ENCODE results near the gene BSND.

The BSND gene

GRCh38 chr1:54975356-54976108, 23.2 kb upstream of the BSND start:
- no peak for TF ChIP-seq CTCF (IDR thresholded peaks at IDR 0.05)
- H3K27ac ChIP-seq, result no peak overlapping the region
- H3K4me3 ChIP-seq, result no peak overlapping the region
- peak; percentile 24 for DNase-seq (ENCODE audit: low spot score)

DNA sequence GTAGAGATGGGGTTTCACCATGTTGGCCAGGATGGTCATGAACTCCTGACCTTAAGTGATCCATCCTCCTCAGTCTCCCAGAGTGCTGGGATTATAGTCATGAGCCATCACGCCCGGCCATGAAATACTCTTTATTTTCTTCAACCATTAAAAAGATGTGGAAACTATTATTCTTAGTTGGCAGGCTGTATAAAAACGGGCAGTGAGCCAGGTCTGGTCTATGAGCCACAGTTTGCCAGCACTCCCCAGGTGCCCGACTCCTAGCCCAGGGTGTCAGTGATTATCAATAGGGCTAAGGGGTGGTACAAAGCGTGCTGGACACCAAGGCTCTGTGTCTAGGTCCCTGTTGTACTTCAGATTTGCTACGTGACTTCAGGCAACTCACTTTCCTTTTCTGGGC, 22.0 kb upstream of the BSND start:
- no peak for TF ChIP-seq CTCF (IDR thresholded peaks at IDR 0.05)
- H3K27ac ChIP-seq, result no peak overlapping the region
- no peak for DNase-seq (ENCODE audit: low spot score)

DNA sequence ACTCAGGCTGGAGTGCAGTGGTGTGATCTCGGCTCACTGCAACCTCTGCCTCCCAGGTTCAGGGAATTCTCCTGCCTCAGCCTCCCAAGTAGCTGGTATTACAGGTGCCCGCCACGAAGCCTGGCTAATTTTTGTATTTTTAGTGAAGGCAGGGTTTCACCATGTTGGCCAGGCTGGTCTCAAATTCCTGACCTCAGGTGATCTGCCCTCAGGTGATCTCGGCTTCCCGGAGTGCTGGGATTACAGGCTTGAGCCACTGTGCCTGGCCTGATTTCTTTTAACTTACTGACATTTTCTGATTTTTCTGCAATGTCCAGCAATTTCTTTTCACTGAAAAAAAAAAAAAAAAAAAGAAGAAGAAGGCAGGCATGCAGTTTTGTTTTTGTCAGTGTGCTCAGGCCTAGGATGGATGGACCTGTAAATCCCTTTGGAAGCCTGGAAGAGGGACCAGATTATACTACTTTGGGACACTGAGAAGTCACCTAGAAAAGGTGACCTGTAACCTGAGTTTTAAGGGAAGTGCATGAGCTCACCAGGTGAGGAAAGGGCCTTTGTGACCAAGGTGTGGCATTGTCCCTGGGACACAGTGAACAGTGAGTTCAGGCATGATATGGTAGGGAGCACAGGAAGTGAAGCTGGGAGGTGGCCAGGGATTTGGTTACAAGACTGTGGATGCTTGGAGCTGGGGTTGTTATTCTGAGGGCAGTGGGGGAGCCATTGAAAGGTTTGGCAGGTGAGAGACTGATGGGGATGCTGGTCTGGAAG, 21.0 kb upstream of the BSND start:
- Histone ChIP-seq H3K4me3 (no peak overlapping the region), H3K27ac (no peak overlapping the region)

More for the DNA sequence above, 22.0 kb upstream of the BSND start:
- H3K4me3 ChIP-seq, result no peak overlapping the region

GRCh38 chr1:54978528-54979326, 20.0 kb upstream of the BSND start:
- H3K27ac ChIP-seq, result no peak overlapping the region
- no peak overlapping the region for H3K4me3 ChIP-seq
- peak; percentile 68 for DNase-seq (ENCODE audit: low spot score)
- TF ChIP-seq CTCF (IDR thresholded peaks at IDR 0.05), result no peak

More for the DNA sequence above, 21.0 kb upstream of the BSND start:
- TF ChIP-seq CTCF (IDR thresholded peaks at IDR 0.05), result no peak
- DNase-seq (ENCODE audit: low spot score), result peak; percentile 5

DNA sequence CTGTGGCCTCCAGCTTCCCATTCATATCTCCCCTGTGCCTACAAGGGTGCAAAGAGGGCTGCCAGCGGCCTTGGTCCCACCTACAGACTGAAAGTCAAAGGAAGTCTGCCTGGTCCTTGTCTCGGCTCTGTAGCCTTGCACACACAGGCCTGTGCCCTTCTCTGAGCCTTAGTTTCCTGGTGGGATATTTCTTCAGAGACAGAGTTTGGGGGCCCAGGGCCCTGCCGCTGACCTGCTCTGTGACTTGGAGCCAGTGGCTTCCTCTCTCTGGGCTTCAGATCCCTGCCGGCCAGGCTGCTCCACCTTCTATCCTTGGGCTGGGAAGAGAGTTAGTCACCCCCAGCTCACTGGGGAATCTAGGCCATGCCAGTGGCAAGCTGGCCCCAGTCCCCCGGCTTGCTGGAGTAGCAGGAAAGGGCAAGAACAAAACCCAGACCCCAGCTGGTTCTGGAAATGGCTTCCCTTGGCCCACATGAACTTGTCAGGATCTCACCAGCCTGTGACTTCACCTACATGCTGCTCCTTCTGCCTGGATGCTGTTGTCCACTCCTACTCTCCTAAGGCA, 19.3 kb upstream of the BSND start:
- no peak for TF ChIP-seq CTCF (IDR thresholded peaks at IDR 0.05)
- H3K4me3 ChIP-seq, result no peak overlapping the region
- peak; percentile 43 for DNase-seq (ENCODE audit: low spot score)
- H3K27ac ChIP-seq, result no peak overlapping the region

DNA sequence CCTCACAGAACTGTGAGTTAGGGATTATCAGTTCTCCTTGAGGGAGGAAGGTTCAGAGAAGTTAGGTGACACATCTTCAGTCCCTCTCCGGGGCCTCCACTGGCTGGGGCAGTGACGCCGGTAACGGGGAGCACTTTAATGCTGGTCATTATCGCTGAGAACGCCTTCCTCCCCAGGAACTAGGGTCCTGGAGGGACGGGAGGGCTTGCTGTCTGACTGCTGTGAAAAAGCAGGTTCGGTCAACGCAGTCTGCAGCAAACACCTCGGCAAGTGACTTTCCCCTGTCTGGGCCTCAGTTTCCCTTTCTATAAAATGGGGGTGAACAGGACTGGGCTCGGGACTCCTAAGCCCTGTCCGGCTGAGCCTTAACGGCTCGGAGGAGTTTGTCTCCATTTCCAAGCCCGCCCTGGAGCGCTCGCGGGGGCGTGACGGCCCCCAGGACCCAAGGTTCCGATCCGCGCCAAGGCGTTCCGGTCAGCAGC, 18.6 kb upstream of the BSND start:
- peak overlapping the region; percentile 72 for H3K4me3 ChIP-seq
- H3K27ac ChIP-seq, result no peak overlapping the region
- no peak for TF ChIP-seq CTCF (IDR thresholded peaks at IDR 0.05)
- DNase-seq (ENCODE audit: low spot score), result peak; percentile 54
